Skeletal muscle satellite cell (primary cell): ENCODE results near the gene GNS.

Experiments
- H3K27me3 ChIP-seq: 2 replicates; pipeline ENCODE4 v1.7.0; 2013; ENCODE audit warnings: low read length; ENCODE audit not compliant: control insufficient read depth, insufficient read depth
- H3K36me3 ChIP-seq: 2 replicates; pipeline ENCODE4 v1.7.0; 2013; ENCODE audit warnings: mild to moderate bottlenecking, control low read depth, low read length; ENCODE audit not compliant: insufficient read depth
- H3K4me1 ChIP-seq: 2 replicates; pipeline ENCODE4 v1.7.0; 2013; ENCODE audit warnings: low read length; ENCODE audit not compliant: control insufficient read depth, insufficient read depth
- H3K4me2 ChIP-seq: 2 replicates; pipeline ENCODE4 v1.7.0; 2013; ENCODE audit warnings: mild to moderate bottlenecking, low read length
- H3K4me3 ChIP-seq: 2 replicates; pipeline ENCODE4 v1.7.0; 2013; ENCODE audit warnings: low read length
- H3K9ac ChIP-seq: 2 replicates; pipeline ENCODE4 v1.7.0; 2013; ENCODE audit warnings: mild to moderate bottlenecking, low read depth, low read length, moderate library complexity
- H3K9me3 ChIP-seq: replicated peaks from 2 replicates; pipeline ENCODE4 v1.7.0; 2013; ENCODE audit warnings: mild to moderate bottlenecking, control low read depth, low read length

The GNS gene

GRCh38 chr12:64666054-64666914, 92.9 kb downstream of the GNS start:
- H3K9ac ChIP-seq: no peak overlapping the region
- no peak overlapping the region for H3K4me3 ChIP-seq
- H3K4me2 ChIP-seq: no peak overlapping the region
- H3K4me1 ChIP-seq: peaks cover 28% of the 10 kb centered on the region
- H3K27me3 ChIP-seq: no peaks in the 10 kb centered on the region
- H3K36me3 ChIP-seq: no peaks in the 10 kb centered on the region
- H3K9me3 ChIP-seq: no peaks in the 10 kb centered on the region

GRCh38 chr12:64665514-64665913, 93.7 kb downstream of the GNS start:
- peaks cover 20% of the 10 kb centered on the region for H3K4me1 ChIP-seq
- H3K4me3 ChIP-seq: no peak overlapping the region
- no peaks in the 10 kb centered on the region for H3K27me3 ChIP-seq
- H3K36me3 ChIP-seq: no peaks in the 10 kb centered on the region
- no peaks in the 10 kb centered on the region for H3K9me3 ChIP-seq
- H3K4me2 ChIP-seq: no peak overlapping the region
- no peak overlapping the region for H3K9ac ChIP-seq
